HG02973 (cell line): ENCODE data around the gene EBF3.

ENCODE experiments used
- ATAC-seq: cut with Tn5 transposase; IDR thresholded peaks from one replicate; pipeline ENCODE4 v1.9.1; 2021; ENCODE audit warnings: moderate library complexity; ENCODE audit not compliant: unreplicated experiment

EBF3 gene

DNA sequence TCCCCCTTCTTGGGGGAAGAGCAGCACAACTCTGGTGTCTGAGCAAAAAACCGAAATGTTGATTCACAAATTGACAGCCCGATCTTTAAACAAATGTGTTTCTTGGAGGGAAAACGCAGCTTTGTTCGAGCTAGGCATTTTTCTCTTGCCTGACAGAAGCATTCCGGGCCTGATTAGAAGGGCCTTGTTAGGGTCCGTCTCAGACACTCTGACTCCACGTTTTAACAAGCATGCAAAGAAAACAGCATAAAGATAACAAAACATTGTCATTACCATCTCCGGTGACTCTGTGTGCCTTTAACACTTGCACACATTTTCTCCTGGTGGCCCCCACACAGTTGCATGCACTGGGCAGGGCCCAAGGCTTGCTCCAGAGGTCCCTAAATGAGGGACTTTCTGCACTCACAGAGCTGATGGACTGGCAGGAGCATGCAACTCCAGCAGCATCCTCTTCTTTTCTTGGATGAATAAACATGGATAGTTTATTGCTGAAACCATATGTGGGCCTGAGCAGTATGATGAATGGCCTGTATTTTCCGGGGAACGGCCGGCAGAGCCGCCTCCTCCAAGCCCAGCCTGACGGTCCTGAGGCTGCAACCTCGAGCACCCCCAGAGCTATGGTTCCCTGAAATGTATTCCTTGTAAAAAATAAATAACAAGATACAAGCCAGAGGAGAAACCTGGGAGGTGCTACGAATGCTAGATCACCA, 50.9 kb downstream of the EBF3 start:
- ATAC-seq = no peak

DNA sequence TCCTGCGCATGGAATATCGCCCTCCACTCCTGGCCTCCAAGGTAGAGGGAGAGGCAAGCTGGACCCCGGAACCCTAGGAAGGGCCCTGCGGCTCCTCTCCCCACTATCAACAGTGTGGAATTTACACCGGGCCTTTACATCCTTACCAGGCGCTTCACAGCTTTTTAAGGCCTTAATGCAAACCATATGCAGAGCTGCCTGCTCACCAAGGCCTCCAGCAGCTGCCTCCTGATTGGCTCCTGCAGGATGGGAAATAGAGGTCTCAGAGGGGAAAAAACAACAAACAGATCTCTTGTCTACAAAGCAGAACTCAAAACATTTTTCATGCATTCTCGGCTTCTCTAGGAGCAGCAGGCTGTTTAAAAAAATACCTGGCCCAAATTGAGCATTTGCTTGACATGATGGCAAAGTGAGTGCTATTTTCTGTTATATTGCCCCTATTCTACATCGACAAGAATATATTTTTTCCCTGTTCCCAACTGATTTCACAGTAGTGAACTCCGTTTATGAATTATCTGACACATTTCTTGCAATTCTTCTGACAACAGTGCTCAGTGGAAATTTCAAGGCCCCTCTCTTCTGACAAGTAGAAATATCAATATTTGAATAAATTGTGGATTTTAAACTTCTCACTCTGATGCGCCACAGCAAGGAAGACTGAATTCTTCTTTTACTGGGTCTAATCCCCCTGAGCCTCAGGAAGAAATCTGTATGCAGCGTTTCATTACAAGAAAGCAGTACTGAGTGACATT, 51.7 kb downstream of the EBF3 start:
- ATAC-seq = no peak

DNA sequence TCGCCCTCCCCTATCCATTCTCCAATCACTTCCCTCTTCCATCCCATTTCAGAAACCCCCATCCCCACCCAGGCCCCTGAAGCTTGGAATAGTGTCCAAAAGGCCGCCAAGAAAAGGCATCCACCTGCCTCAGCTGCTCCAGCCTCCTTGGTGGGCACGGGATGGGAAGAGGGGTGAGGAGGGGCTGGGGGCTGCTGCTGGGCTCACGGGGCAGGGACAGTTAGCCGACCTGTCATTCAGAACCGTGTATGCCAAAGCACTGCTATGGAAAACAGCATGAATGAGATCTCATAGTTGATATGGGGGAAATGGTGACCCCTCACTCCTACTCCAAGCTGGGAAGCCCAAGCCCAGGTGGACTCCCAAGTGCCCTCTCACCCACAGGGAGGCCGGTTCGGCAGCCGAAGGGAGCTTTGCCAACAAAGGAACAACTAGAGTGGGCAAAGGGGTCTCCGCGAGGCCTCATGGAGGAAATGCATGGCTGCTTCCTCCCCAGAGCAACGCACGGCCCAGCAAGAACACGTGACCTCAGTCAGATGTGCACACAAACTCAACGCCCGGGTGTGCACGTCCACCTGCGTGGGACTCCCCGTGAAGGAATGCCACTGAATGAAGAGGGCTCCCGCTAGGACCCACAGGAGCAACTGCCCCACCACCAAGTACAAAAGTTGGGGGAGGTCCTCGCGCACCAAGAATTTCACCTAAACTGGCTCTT, 52.5 kb downstream of the EBF3 start:
- no peak for ATAC-seq

DNA sequence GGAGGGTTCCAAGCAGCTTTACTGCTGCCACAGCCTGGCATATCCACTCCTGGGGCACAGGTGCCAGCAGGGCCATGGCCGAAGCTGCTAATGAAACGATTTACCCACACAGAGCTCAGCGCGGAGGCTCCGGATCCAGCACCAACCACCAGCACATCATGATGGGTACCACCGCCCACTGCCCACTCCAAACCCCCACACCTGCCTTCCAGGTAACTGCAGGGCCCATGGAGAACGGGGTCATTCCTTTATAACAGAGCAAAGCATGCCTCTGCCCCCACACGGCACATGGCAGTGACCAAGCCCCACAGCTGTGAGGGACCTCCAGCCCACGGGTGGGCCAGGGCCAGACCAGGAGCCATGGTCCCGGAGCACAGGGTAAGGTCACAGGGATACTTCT, 53.2 kb downstream of the EBF3 start:
- ATAC-seq = no peak

DNA sequence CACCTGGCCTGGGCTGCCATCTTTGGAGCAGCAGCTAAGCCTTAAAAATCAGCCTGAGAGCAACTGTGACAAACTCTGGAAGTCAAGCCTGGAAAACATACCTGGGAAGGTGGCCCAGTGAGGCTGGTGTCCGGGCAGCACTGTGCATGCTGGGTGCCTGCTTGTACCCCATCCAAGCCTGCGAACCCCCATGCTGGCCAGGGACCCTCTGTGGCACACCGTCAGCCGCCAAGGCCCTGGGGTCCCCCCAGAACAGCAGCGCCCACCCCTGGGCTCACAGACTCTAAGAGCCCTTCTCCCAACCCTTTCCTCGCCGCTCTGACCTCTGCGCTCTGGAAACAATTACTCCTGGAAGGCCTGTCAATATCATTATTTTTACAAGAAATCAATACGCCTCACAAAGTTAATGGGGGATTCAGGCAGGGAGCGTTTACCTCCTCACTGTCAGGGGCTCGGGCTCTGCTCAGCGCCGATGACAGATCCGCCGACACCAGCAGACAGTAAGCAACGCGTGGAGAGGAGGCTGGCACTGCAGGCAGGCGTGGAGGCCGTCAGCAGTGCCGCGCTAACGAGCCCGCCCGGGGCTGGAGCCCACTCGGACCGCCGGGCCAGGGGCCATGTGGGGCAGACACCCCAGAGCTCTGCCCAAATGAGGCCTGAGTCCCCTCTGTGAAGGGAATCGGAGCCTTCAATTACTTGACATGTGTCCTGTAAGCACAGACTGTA, 54.4 kb downstream of the EBF3 start:
- ATAC-seq = no peak

DNA sequence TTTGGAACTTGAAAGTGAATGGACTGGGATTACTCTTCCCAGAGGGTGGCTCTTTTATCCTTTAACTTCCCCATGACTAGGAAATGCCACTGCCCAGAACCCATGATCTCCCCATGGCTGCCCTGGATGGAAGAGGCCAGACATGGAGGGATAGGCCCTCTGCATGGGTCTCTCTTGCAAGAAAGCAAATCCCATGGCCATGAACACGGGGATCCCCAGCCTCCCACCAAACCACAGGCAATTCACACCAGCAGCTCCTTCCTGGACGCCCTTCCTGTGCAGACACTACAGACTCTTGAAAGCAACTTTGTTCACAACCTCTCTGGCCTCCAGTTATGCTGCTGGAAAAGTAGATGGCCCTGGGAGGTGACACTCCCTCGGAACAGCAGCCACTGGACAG, 55.0 kb downstream of the EBF3 start:
- ATAC-seq = no peak

DNA sequence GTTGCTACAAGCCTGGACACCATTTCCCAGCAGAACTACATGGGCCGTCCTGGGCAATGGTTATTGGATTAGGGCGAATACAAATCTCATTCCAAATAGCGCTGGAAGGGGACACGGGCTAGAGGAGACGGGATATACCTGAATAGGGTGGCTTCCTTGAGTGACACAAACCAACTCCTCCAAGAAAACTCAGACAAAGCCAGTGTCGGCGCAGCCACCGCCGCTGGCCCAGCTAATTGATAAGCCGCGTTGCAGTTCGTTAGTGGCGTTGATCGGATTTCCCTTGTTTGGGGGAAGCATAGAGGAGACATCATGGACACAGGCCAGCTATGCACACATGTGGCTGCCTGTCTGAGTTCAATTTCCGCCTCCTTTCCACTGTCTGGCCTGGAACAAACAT, 55.7 kb downstream of the EBF3 start:
- ATAC-seq = no peak

DNA sequence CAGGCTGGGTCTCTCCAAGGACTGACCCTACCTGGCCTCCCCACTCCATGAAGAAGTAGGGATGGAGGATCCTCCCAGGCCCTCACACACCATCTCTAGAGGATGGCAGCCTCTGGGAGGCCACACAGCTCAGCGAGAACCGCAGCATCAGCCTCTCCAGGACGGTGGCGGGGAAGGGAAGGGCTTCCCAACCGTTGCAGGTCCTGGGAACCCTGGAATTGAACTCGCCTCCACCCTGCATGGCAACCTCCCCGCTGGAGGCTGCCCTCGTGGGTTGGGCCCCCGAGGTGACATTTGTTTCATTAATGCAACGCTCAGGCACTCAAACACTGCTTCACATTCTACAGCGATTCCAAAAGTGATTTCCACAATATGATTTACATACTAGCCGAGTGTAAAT, 58.5 kb downstream of the EBF3 start:
- no peak for ATAC-seq

DNA sequence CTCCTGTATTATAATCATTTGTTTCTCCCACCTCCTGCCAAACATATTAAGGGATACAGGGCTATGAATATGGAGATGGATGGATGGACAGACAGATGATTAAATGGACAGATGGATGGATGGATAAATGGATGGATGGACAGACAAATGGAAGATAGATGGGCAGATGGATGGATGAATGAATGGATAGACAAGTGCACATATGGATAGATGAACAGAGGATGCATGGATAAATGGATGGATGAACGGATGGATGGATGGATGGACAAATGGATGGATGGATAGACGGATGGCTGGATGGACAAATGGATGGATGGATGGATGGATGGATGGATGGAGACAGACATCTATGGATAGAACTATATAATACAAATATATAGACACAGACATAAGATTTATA, 59.8 kb downstream of the EBF3 start:
- no peak for ATAC-seq

DNA sequence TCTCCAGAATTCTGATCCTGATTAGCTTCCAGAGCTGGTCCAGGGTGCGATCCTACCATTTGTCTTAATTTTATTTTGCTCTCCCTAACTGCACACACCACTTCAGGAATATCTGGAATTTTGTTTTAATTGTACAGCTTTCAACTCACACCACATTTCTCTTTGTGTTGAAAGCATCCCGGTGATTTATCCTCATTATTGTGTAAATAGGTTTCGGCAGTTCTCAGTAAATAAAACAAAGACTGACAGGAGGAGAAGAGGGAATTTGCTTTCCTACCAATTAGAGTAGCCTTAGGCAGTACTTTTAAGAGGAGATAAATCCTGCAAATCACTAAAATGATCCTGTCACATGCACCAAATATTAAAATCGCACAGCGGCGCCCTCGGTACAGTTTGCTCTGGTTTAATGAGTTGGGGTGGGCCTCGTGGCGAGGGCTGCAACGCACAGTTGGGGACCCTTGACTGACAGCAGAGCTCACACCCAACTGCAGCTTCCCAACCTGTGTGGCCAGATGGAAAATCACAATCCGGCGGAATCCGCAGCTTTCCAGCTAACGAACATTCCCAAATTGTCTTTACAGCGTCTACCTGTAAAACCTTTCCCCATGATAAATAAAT, 62.6 kb downstream of the EBF3 start:
- no peak for ATAC-seq

DNA sequence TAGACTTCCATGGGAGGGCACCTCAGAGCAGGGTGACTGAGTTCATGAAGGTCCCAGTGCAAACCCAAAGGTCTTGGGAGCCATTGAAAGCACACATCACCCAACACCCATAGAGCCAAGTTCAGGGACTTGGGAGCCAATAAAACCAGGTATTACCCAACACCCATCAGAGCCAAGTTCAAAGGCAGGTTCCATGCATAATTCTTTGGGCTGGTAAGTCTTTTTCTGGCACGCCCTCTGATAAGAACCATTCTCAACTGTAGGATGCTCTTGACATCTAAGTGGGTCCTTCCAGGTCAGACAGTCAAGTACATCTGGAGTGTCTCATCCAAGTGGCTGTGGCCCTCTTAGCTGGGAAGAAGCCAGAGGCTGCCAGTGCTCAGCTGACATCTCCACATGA, 63.2 kb downstream of the EBF3 start:
- ATAC-seq = no peak

DNA sequence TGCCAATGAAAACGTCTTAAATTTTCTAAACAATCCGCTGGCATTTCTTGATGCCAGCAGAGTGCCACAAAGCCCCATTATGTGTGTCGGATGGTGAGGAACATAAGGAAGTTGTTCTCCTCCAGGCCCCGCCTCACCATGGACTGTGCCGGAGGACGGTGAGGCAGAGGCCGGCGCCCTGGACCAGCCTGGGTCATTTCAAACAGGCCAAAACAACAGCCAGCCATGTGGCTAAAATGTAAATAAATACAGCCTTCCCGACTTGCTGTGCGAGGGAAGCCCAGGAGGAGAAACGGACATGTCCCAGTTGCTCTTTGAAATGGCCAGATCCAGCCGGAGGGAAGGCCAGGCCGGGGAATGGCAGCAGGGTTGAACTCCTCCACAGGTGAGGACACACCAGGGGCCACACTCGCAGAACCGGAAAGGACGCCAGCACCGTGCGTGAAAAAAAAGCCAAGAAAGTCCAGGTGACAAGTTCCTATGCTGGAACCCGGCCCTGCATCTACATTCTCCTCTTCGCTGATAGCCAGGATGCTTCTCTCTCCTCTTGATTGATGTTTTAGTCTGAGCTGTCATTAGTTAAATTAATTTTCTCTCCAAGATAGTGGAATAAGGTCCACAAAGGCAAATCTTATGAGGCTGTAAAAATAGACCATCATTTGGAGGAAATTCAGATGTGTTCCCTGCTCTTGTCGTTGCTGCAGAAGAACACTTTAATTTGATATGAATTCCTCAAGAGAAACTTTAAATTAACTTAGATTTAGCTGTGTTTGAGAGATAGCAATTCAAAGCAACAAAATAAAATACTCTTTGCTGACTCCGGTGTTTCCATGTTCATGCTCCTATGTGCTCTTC, 64.6 kb downstream of the EBF3 start:
- ATAC-seq = no peak

DNA sequence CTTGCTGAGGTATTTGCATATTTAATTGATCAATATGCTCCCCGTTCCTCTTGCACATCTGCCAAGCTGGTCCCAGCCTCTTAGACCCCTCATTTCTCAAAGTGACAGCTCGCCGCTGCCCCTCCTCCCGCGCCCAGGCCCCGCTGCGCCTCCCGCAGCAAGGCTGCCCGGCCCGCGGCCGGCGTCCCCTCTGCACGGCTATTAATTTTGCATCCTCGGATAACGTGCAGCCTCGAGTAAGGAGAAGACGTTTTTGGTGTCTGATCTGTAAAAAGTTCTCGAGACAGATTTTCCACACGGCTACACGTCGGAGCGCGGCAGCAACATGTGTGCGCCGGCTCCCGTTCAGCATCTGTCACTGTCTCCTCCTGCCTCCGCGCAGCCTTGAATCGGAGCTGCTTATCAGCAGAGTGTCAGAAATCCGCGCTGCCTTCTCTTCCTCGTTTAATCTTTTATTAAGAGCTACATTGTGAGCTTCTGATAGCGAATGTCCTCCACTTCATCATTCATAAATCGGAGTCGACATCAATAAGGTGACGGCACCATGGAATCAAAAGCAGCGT, 65.3 kb downstream of the EBF3 start:
- ATAC-seq = no peak

DNA sequence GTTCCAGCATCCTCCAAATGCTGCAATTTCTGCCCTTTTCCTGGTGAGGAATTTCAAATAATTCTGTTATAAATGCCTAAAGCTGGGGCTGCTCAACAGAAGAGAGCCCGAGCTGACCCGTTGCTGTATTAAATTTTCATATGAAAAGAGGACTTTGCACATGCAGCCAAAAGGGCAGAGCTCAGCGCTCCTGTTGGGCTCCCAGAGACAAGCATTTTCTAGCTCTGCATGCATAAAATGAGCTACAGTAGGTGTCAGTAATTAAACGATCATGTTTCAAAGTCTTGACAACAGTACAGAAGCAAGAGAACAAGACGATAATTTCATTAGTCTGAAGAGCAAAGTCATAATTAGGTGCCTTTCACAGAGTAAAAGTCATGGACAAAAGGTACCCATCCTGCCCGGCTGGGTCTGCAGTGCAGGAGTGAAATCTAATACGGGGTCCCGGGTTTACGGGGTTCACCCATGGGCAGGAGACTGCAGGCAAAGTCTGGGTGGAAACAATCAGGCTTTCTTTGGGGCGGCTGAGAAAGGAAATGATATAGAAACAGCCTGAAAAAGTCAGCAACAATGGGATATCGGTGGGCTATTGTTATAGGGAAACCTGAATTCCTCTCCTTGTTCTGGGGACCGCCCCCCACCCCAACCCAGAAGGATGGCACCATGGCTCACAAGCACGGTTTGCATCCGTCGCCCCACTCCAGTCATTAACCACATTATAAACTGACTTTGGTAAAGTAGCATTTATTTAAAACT, 66.0 kb downstream of the EBF3 start:
- ATAC-seq = no peak

DNA sequence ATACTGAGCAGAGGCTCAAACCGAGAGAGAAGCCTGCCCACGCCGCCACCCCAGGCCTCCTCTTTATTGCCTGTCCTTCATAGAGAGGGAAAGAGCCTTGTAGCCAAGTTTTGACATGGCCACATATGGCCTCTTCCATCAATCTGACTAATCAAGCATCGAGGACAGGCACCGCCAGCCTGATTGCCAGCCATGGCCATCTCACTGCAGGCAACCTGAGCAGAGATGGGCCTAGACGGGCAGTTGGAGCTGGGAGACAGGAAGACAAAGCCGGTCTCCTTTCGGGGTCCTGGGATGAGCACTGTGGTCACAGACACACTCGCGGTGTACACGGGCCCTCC, 67.2 kb downstream of the EBF3 start:
- no peak for ATAC-seq

DNA sequence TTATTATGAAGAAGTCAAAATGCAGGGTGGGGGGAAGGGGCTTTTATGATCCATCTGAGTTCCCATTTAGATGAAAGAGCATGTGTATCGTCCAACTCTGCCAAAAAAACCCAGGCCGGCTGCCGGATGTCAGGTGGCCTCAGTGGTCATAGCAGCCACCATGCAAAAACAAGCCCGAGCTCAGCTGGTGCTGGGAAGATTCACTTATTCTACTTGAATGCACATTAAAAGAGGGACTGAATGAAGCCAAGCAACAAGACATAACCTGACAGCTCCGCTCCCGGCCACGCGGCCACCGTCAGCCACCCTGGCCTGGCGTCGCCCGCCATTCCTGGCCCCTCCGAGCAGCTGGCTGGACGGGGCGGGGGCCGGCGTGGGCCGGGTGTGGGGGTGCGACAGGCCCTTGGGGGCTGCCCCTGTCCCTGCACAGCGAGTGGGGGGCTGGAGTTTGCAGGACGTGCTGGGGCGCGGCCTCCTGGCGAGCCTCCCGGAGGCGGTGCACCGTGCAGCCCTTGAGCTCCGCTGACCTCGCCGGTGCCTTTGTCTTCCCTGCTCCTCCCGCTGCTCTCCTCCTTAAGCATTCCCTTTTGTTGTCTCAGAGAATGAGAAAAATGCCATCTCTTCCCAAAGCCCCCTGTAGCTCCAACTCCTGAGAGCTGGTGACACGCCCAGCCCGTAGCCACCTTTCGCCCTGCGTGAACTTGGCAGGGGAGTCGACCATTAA, 67.8 kb downstream of the EBF3 start:
- no peak for ATAC-seq

DNA sequence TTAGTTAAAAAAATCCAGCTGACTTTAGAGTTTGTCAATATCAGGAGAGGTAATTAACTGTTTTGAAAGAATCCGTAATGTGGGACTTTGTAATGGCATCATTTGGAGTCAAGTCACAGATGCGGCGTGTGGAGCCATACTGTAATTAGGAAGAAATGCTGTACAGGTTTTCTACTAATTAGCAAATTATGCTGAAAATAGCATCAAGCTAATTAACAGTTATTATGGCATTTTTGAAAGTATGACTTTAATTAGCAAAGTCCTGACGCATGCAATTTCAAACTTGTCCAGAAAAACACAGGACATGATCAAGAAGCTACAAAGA, 68.3 kb downstream of the EBF3 start:
- ATAC-seq = no peak

DNA sequence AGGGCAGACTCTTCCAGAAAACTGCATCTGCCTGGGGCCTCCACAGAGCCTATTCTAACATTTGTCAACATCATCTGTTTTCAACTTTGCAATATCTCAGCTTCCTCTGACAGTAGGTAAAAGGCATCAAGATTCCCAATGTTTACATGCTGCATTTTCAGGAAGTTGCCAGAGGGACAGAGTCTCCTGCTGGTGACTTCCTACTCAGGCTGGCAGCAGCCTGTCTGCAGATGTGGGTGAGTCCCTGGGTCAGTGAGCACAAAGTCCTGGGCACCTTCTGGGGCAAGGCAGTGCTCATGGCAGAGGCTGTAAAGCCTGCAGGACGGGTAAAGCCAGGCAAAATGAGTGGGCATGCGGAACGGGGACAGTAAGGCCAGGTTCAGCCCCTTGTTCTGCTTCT, 69.4 kb downstream of the EBF3 start:
- no peak for ATAC-seq
